ENCODE results near the gene TENT4B.
A peak's percentile ranks its signal among the peaks of the same experiment; 100 is the strongest.

Gene TENT4B

DNA sequence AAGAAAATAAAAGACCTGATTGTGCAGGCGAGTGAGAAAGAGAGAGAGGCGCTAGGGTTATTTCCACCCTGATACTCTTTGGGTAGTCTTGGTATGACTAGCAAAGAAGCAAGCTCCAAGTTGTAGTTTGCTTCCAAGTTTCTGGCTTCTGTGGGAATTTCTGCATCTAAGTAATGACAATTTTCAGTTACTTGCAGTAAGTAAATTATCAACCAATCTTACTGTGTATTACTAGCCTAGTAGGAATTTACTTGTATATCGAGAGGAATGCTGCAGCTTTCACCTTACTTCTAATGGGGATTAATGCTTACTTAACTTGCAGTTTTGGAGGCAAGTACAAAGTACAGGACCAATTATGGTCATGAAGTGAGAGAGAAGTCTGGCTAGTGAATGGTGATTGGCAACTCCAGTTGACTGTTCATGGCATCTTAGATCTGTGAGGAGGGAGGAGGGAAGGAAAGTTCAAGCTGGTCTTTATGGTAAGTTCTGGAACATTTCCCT, 31.9 kb downstream of the TENT4B start:
- DNase-seq = no peak
- intact Hi-C loops (cut with DNase I) = no loop called here

DNA sequence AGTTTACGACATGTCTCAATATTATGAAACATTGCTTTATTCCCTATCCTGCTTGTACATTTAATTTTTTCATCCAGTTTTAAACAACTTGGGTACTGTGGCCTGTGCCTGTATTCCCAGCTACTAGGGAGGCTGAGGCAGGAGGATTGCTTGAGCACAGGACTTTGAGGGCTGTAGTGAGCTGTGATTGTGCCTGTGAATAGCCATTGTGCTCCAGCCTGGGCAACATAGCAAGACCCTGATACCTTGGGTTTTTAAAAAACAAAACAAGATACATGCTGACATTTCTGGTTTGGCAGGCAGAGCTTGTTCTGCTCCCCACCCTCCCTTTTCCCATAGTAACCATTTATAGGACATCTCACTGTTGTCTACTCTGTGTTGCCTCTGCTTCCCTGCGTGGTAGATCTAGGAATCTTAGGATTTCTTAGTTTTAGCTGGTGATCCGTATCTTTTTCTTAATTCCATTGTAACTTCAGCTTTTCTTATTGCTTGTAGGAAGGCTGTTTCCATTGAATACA, 35.6 kb downstream of the TENT4B start:
- intact Hi-C loops (cut with DNase I) = no loop called here
- DNase-seq = no peak

DNA sequence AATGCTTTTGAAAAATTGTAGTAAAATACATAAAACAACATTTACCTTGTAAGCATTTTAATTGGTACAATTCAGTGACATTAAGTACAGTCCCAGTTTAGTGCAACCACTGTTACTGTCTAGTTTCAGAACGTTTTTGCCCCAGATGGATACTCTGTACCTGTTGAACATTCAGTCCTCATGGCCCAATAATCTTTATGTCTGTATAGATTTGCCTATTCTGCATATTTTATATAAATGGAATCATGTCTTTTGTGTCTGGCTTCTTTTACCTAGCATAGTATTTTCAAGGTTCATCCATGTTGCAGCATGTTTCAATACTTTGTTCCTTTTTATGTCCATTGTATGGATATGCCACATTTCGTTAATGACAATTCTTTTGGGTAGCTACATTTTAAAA, 37.2 kb downstream of the TENT4B start:
- DNase-seq = no peak
- intact Hi-C loops (cut with DNase I) = no loop called here

DNA sequence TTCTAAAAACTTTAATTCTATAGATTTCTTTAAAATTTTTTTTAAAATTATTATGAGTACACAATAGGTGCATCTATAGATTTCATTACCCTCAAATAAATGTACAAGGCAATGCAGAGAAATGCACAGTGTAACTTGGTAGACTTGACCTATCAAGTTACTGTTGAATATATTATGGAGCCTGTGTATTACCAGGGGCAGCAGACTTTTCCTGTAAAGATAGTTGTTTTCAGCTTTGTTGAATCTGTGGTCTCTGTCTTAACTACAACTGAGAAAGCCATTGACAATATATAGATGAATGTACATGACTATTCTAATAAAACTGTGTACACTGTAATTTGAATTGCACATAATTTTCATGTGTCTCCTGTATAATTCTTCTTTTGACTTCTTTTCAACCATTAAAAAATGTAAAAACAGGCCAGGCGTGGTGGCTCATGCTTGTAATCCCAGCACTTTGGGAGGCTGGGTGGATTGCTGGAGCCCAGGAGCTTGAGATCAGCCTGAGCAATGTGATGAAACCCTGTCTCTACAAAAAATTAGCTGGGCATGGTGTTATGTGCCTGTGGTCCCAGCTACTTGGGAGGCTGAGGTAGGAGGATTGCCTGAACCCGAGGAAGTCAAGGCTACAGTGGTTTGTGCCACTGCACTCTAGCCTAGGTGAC, 39.4 kb downstream of the TENT4B start:
- DNase-seq = no peak
- intact Hi-C loops (cut with DNase I) = no loop called here

DNA sequence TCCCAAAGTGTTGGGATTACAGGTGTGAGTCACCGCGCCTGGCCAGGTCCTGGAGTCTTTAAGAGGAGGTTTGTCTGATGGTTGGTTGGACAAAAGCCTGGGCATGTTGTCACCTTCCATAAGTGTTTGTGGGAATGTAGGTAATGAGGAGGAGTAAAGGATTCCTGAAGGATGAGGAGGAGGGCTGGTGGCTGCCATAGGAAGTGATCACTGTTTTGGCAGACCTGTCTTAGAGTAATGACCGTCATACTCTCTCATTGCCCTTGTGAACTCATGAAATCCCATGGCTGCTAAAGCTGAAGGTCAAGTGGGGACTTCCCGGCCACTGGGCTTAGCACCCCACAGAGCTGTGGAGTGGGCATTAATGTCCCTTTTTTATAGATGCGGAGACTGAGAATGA, 40.5 kb downstream of the TENT4B start:
- no peak for DNase-seq
- intact Hi-C loops (cut with DNase I) = no loop called here

DNA sequence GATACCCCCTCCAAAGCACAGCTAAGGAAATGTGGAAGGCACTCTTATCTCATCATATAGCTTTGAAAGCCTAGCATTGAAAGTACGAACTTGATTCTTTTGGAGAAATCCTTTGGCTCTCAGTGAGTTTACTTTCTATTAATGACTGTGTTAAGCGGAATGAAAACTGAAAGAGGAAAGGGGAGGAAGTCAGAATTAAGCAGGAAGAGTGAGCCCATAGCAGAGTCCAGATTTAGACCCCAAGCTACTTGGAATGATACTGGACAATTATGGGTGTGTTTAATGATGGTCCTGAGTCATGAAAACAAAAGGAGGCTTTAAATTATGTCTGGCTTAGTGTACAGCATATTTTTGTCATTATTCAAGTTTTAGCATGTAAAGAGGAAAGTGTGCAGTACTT, 42.2 kb downstream of the TENT4B start:
- no peak for DNase-seq
- intact Hi-C loops (cut with DNase I) = no loop called here

DNA sequence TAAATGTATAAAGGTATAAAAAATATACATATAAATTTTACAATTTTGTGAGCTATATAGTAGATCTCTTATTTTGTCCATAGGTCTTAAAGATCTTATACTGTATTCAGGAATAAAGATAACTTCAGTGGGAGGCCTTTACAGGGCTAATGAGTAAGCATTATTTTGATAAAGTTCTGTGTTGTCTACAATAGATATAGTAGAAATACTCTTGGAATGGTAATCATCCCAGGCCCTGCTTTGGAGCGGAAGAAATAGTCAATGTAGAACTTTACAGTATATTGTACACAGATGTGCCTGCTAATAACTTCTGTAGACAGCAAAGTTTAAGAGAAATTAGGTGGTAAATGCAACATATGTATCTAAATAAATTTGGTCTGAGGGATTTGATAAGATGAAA, 42.6 kb downstream of the TENT4B start:
- intact Hi-C loops (cut with DNase I) = no loop called here

DNA sequence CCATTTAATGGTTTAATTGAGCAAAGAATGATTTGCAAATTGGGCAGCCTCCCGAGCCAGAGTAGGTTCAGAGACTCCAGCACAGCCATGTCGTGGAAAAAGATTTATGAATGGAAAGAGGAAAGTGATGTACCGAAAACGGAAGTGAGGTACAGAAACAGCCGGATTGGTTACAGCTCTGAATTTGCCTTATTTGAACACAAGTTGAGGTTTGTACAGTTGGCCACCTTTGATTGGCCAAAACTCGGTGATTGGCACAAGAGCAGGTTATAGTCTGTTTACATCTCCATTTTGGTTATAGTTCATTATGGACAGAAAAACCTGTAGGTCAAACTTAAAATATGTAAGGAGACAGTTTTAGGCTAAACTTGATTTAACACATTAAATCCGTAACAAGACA, 44.5 kb downstream of the TENT4B start:
- no peak for DNase-seq
- intact Hi-C loops (cut with DNase I) = no loop called here

More for the DNA sequence above, 42.6 kb downstream of the TENT4B start:
- no peak for DNase-seq

DNA sequence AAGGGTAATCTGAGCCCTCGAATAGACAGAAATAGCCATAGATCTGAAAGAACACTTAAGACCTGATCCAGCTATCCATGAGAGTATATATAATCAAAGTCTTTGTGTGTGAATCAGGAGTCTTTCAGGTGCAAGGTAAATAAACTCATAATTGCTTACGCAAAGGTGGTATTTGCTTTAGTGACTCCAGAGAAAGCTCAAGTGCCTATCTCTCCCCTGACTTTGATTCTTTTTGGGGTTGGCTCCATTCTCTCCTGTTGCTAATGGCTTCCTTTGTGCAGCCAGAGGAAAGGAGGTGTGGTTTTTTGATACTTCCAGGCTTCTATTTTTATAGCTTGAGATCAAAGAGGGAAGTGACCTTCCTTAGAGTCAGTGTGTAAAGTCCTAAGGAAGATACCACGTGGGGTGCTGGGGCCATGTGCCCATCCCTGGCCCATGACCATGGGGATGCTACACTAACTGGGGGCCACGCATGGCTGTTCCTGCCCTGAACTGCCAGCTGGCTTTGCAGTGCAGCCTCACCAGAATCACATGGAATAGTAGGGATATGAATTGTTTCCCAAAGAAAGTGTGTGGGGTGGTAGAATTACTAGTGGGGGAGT, 45.8 kb downstream of the TENT4B start:
- no peak for DNase-seq
- intact Hi-C loops (cut with DNase I) = no loop called here

DNA sequence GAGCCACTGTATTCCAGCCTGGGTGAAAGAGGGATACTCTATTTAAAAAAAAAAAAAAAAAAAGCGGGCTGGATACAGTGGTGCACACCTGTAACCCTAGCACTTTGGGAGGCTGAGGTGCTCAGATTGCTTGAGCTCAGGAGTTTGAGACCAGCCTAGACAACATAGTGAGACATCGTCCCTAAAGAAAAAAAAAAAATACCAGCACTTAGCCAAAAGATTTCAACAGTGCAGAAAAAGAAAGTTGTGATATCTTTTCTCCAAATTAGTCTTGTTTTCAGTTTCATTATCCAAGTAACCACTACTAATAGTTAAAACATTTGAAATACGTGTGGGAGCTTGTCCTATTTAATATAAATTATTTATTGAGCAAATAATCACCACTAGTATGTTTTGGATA, 48.7 kb downstream of the TENT4B start:
- no peak for DNase-seq
- intact Hi-C loops (cut with DNase I) = loop anchor here (10.0 kb wide), 1 partner anchor 47 kb away; the partner anchor contains the start of gene TENT4B

DNA sequence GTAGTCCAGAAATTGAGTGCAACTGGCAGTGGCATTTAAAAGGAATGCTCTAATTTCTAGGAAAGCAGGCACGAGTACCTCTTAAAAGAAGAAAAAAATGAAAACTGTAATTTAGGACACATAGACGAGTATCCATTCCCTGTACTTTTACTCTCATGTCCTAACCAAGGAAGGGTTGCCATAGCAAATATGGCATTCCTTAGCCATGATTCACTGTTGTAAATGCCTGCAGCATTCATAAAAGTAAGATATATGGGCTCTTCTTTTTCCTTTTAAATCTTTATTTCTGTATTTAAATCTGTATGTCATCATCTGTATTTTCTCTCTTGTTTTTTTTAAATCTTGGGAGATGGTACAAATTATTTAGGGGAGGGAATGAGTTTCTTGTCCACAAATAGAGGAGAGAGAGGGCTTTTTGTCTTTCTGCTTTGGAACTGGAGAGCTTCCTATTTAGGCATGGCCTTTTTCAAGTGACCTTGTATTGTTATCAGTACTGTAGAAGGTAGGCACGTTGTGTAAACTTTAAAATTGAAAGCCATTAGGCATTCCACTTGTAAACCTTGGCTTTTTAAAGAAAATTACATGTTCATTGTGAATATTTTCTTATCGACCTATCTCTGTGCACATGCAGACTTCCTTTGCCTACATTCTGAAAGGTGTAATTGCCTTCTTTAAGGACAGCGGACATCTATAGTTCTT, 50.0 kb downstream of the TENT4B start:
- intact Hi-C loops (cut with DNase I) = loop anchor here (10.0 kb wide), 1 partner anchor 48 kb away; the partner anchor contains the start of gene TENT4B
- no peak for DNase-seq

DNA sequence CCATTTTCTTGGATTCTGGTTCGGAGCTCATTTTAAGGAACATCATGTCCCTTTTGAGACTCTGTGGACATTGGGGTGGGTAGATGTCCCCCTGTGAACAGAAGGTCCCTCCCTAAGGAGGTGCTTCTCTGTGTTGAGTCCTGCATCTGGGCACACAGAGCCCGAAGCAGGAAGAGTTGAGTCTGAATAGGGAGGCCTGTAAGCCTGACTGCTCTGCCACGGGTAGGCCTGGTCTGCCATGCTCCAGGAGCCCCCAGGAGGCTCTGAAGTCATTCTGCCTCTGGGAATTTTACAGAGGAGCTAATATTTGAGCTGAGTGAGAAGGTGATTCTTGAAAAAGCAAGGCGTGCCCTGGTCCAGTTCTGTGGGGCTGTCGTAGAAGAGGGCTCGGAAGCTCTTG, 50.6 kb downstream of the TENT4B start:
- intact Hi-C loops (cut with DNase I) = loop anchor here (10.0 kb wide), 1 partner anchor 49 kb away; the partner anchor contains the start of gene TENT4B
- DNase-seq = no peak

DNA sequence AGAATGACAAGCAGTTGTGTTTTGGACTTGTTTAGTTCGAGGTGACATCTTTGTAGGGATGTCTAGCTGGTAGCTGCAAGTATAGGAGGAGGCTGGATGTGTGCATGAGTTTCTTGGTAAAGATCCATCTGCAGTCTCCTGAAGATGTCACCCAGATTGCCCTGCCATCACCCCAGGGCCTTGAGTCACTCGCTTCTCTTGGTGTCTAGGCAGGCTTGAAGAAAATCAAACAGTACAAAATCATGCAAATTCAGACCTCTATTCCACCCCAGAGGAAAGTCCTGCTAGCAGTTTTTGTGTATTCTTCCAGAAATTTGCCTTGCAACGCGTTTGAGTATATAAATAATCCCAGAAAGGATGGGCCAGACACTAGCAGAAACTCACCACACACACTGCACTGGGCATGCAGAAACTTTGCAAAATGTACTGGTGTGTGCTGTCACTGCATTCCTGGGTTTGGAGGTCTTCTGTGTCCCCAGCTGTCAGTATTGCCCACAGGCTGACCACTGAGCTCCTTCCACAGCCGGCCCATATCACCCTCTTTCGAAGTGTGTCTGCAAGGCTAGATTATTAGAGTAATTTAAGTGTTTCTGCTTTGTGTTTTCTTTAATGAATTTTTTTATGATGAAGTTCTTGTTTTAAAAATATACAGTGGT, 51.5 kb downstream of the TENT4B start:
- intact Hi-C loops (cut with DNase I) = loop anchor here (10.0 kb wide), 1 partner anchor 50 kb away; the partner anchor contains the start of gene TENT4B
- no peak for DNase-seq

DNA sequence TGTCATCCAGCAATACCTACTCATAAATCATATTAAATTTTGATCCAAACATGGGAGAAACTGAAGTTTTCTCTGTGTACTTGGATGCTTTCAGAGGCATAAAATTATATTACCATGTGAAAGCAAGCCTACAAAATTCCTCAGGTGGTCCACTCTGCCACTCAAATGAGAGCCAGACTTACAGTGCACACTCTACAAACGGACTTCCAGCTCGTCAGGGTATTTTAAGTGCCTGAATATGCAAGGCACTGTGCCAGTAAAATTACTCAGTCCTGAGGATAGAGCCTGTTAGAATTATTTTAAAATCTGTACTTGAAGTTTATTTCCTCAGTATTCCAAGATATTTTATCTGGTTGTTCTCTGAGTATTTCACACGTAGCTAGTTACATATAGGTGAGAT, 54.5 kb downstream of the TENT4B start:
- intact Hi-C loops (cut with DNase I) = loop anchor here (10.0 kb wide), 1 partner anchor 53 kb away; the partner anchor contains the start of gene TENT4B
- no peak for DNase-seq

DNA sequence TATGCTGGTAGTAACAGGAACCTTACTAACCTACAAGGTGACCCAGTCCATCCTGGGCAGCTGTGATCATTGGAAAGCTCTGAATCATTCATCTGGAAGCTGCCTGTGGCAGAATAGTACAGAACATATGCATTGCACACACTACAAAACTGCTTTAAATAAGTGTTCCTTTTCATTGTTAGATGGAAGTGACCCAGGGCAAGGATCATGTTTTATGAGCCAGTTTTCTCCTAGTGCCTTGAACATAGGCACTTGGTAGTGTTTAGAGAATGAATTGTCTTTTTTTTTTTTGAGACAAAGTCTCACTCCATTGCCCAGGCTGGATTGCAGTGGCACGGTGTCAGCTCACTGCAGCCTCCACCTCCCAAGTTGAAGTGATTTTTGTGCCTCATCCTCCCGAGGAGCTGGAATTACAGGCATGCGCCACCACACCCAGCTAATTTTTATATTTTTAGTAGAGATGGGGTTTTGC, 55.4 kb downstream of the TENT4B start:
- DNase-seq = no peak
- intact Hi-C loops (cut with DNase I) = loop anchor here (10.0 kb wide), 1 partner anchor 54 kb away; the partner anchor contains the start of gene TENT4B

DNA sequence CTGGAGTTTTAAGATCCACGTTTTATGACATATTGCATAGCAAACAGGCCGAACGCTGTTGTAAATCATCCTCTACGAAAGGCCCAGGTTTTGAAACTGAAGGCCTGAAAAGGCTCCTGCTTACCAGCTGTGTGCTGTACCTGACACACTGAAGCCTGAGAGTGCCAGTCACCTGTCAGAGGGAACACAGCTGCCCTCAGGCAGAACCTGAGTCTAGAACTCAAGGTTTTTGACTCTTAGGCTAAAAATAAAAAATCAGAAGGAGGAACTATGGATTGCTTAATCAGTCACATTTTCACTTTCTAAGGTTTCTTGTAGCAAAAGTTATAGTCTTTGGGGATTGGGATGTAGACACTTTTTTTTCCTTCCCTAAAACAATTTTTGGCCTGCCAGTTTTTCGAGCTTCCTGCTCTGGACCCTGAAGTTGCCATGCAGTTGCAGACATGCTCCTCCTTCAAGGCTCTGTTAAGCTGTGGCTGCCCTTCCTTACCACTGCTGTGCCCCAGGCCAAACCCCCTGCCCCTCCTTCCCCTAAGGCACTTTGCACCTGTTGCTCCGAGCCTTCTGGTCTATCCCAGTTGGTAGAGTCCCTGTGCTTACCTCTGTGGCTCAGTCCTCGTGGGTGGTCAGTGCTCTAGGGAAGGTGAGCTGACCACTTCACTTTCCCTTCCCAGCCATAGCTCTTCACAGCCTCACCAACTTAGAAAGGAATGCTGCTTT, 56.6 kb downstream of the TENT4B start:
- intact Hi-C loops (cut with DNase I) = loop anchor here (5.0 to 10.0 kb wide), 3 partner anchors 55 to 182 kb away; partner anchors contain the start of genes CNEP1R1, HEATR3 and TENT4B
- peak in 7 of 42 donors; percentile 13 to 50 (median 32) for DNase-seq

DNA sequence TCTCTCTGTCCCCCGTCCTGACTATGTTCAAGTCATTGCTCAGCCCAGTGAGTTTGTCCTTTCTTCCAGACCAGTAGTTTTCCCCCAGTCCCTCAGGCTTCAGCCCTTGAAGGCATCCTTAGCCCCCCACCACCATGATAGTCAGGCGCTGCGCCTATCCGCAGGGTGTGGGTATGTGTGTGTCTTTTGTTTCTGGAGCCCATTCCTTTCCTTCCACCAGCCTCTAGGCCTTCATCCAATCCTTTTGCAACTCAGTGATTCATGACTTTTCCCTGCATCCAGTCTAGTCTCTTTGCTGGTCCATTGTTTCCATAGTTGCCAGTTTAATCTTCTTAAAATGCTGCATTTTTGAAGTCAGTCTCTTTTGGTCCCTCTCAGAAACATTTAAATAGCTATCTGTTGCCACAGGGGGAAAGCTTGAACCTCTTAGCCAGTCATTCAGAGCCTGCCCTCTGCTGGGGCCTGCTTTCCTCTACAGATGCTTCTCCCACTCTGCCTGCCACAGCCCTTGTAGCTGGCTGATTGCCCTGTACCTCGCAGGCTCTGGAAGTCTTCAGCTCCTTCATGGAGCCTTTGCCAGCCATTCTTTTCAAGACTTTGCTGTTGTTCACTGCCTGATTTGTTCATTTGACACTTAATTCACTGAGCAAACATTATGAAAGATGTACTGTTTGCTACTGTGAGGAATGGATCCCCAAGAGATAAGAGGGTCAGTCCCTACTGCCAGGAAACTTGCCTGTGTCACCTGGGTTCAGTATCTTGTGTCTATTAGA, 57.3 kb downstream of the TENT4B start:
- intact Hi-C loops (cut with DNase I) = loop anchor here (5.0 to 10.0 kb wide), 2 partner anchors 146 to 183 kb away; partner anchors contain the start of genes CNEP1R1 and HEATR3
- peak; percentile 71 to 94 (median 86) for DNase-seq

All from head of caudate nucleus (tissue), 42 donors.